DOHH2 (cell line): ENCODE data around the gene DNTT.

ENCODE experiments used
- H3F3A ChIP-seq: fragments of 200-600 bp; sonication (generic), shearing (Covaris generic); 2 replicates; pipeline ENCODE4 v1.6.0; 2016; ENCODE audit warnings: antibody characterized with exemption, mild to moderate bottlenecking; ENCODE audit not compliant: control insufficient read depth, insufficient read depth
- H3K27ac ChIP-seq: fragments of 200-600 bp; sonication (generic); 2 replicates; pipeline ENCODE4 v1.5.1; 2014; ENCODE audit warnings: low read depth, mild to moderate bottlenecking, low read length, moderate library complexity
- H3K27me3 ChIP-seq: fragments of 200-600 bp; sonication (generic); 2 replicates; pipeline ENCODE4 v1.6.1; 2014; ENCODE audit warnings: mild to moderate bottlenecking, low read length, mixed read lengths; ENCODE audit not compliant: control insufficient read depth
- H3K36me3 ChIP-seq: fragments of 200-600 bp; sonication (generic); 2 replicates; pipeline ENCODE4 v1.6.1; 2014; ENCODE audit warnings: mild to moderate bottlenecking, low read length, moderate library complexity, mixed read lengths; ENCODE audit not compliant: control insufficient read depth
- H3K4me1 ChIP-seq: fragments of 200-600 bp; sonication (generic); 2 replicates; pipeline ENCODE4 v1.6.1; 2014; ENCODE audit warnings: mild to moderate bottlenecking, low read length, mixed read lengths; ENCODE audit not compliant: control insufficient read depth
- H3K4me2 ChIP-seq: fragments of 200-600 bp; sonication (generic); 2 replicates; pipeline ENCODE4 v1.6.0; 2014; ENCODE audit warnings: mild to moderate bottlenecking, low read length, moderate library complexity
- H3K4me3 ChIP-seq: fragments of 200-600 bp; sonication (generic); 2 replicates; pipeline ENCODE4 v1.5.1; 2014; ENCODE audit warnings: mild to moderate bottlenecking, low read length, mixed read lengths
- H3K79me2 ChIP-seq: fragments of 200-600 bp; sonication (generic); 2 replicates; pipeline ENCODE4 v1.6.1; 2014; ENCODE audit warnings: mild to moderate bottlenecking, low read length, mixed read lengths; ENCODE audit not compliant: control insufficient read depth
- H3K9me2 ChIP-seq: fragments of 200-600 bp; sonication (generic); replicated peaks from 2 replicates; pipeline ENCODE4 v1.6.1; 2014; ENCODE audit warnings: mild to moderate bottlenecking, low read length, mixed read lengths; ENCODE audit not compliant: control insufficient read depth
- H3K9me3 ChIP-seq: fragments of 200-600 bp; sonication (generic); 2 replicates; pipeline ENCODE4 v1.6.1; 2014; ENCODE audit warnings: antibody characterized with exemption, low read length, mixed read lengths; ENCODE audit not compliant: control insufficient read depth, insufficient read depth
- H4K20me1 ChIP-seq: fragments of 200-600 bp; sonication (generic); 2 replicates; pipeline ENCODE4 v1.6.0; 2014; ENCODE audit warnings: low read depth, mild to moderate bottlenecking, antibody characterized with exemption, low read length, moderate library complexity; ENCODE audit not compliant: control insufficient read depth, insufficient read depth
- CTCF ChIP-seq: fragments of 200-600 bp; sonication (generic); IDR thresholded peaks from one replicate; pipeline ENCODE4 v1.5.1; 2014; ENCODE audit warnings: antibody characterized with exemption, mild to moderate bottlenecking, low read depth, low read length; ENCODE audit not compliant: poor library complexity, severe bottlenecking
- EZH2phosphoT487 ChIP-seq: fragments of 200-600 bp; sonication (generic); IDR thresholded peaks from 2 replicates; pipeline ENCODE4 v1.6.1; 2017; ENCODE audit warnings: borderline replicate concordance, mild to moderate bottlenecking, antibody characterized with exemption, low read length, moderate library complexity, mixed read lengths

DNTT gene

GRCh38 chr10:96276426-96276825, 27.8 kb upstream of the DNTT start:
- Histone ChIP-seq H3K9me2 (no peaks in the 10 kb centered on the region), H3K27me3 (no peaks in the 10 kb centered on the region), H3K9me3 (peaks cover 3% of the 10 kb centered on the region; the same call in 1 of the 2 replicates), H3K4me2 (no peak overlapping the region), H3K4me1 (peaks cover 92% of the 10 kb centered on the region), H3K36me3 (peaks cover 28% of the 10 kb centered on the region), H3K79me2 (peaks cover 11% of the 10 kb centered on the region), H3K27ac (peak overlapping the region; percentile 28; the same call in 1 of the 2 replicates), H4K20me1 (no peaks in the 10 kb centered on the region), H3K4me3 (no peak overlapping the region), H3F3A (peaks cover 38% of the 10 kb centered on the region)
- TF ChIP-seq CTCF (no peak), EZH2phosphoT487 (no peak)

- Histone ChIP-seq H3K27ac (no peak overlapping the region), H3K27me3 (no peaks in the 10 kb centered on the region), H3K9me3 (peaks cover 3% of the 10 kb centered on the region; the same call in 1 of the 2 replicates), H3F3A (peaks cover 34% of the 10 kb centered on the region), H3K4me3 (no peak overlapping the region), H4K20me1 (no peaks in the 10 kb centered on the region), H3K9me2 (no peaks in the 10 kb centered on the region), H3K79me2 (peaks cover 9% of the 10 kb centered on the region), H3K36me3 (peaks cover 28% of the 10 kb centered on the region), H3K4me2 (no peak overlapping the region), H3K4me1 (peaks cover 96% of the 10 kb centered on the region)
- no peak for TF ChIP-seq CTCF
- no peak for TF ChIP-seq EZH2phosphoT487
Observed at GRCh38 chr10:96276831-96277230, 27.4 kb upstream of the DNTT start.

GRCh38 chr10:96279191-96279641, 25.0 kb upstream of the DNTT start:
- Histone ChIP-seq H3K27ac (peak overlapping the region; percentile 6), H3K79me2 (peaks cover 2% of the 10 kb centered on the region; the same call in 1 of the 2 replicates), H4K20me1 (no peaks in the 10 kb centered on the region), H3K9me2 (no peaks in the 10 kb centered on the region), H3K27me3 (no peaks in the 10 kb centered on the region), H3K9me3 (peaks cover 3% of the 10 kb centered on the region; the same call in 1 of the 2 replicates), H3K36me3 (peaks cover 11% of the 10 kb centered on the region; the same call in 1 of the 2 replicates), H3K4me2 (peak overlapping the region; percentile 64), H3K4me1 (peaks cover 94% of the 10 kb centered on the region), H3F3A (peaks cover 12% of the 10 kb centered on the region), H3K4me3 (peak overlapping the region; percentile 36)
- TF ChIP-seq CTCF = no peak
- no peak for TF ChIP-seq EZH2phosphoT487
